Measurements from ENCODE around the gene RAMP3.

DNA sequence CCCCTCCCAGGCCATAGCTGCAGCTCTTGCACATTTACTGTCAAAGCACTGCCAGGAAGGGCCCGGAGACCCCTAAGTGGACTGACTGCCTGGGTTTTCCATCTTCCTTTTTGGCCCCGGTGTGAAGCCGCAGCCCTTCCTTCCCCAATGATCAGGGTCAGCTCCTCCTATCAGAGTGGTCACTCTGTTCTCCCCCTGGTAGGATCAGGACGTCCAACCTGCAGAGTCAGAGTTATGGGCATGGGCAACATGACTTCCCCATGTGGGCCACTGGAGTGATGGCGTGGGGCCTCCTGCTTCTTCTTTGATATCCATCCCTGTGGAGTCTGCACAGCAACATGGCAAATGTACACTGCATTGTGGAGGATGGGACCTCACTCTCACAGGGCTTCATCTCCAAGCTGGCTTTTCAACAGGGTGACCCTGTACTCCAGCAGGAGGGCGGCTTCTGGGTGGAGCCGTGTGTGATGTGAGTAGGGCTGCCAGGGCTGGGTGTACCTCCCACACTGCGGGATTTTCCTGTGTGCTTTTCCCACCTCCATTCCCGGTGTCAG, 6.4 kb upstream of the RAMP3 start:
- TF ChIP-seq, protein P1, sequence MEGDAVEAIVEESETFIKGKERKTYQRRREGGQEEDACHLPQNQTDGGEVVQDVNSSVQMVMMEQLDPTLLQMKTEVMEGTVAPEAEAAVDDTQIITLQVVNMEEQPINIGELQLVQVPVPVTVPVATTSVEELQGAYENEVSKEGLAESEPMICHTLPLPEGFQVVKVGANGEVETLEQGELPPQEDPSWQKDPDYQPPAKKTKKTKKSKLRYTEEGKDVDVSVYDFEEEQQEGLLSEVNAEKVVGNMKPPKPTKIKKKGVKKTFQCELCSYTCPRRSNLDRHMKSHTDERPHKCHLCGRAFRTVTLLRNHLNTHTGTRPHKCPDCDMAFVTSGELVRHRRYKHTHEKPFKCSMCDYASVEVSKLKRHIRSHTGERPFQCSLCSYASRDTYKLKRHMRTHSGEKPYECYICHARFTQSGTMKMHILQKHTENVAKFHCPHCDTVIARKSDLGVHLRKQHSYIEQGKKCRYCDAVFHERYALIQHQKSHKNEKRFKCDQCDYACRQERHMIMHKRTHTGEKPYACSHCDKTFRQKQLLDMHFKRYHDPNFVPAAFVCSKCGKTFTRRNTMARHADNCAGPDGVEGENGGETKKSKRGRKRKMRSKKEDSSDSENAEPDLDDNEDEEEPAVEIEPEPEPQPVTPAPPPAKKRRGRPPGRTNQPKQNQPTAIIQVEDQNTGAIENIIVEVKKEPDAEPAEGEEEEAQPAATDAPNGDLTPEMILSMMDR (IDR thresholded peaks at IDR 0.05): no peak
- no peak for TF ChIP-seq POLR2A (IDR thresholded peaks at IDR 0.05)
